ENCODE measurements around the gene AP3S1.

AP3S1 gene

DNA sequence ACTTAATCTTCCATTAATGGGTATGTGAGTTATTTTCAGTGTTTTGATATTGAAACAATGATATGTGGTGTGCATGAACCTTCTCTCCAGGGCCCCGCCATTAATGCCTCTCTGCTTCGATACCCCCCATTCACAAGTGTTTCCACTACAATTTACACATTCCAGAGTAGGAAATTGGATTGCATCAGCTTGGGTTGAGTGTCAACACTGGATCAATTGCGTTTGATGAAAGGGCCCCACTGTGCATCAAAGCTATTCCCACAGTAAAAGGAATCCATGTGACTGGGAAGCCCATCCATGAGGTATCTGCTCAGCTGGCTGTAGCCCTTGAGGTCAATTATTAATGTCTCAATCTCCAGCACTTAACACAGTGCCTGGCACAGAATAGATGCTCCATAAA lies 102.8 kb downstream of the AP3S1 start:
- no peak for DNase-seq

DNA sequence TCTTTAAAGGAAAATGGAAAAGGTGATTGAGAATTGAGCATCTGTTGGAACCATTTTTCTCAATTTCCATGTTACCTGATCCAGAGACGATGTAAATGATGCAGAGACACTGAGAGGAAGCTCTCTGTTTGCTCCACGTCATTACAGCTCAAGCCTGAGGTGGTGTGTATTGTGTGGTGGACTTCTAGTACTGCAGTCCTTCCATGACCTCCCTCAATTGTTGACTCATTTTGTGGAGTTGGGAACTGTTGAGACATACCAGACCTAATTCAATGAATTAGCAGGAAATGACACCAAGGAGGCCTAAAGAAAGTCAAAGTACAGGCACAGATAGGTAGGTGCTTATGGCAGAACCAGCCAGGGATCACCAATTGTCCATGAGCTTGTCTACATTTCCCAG lies 104.9 kb downstream of the AP3S1 start:
- no peak for DNase-seq

GRCh38 chr5:115947260-115947659 lies 105.5 kb downstream of the AP3S1 start:
- no peak for DNase-seq

- DNase-seq, result no peak
Observed at GRCh38 chr5:115948091-115948534, 106.4 kb downstream of the AP3S1 start.

DNA sequence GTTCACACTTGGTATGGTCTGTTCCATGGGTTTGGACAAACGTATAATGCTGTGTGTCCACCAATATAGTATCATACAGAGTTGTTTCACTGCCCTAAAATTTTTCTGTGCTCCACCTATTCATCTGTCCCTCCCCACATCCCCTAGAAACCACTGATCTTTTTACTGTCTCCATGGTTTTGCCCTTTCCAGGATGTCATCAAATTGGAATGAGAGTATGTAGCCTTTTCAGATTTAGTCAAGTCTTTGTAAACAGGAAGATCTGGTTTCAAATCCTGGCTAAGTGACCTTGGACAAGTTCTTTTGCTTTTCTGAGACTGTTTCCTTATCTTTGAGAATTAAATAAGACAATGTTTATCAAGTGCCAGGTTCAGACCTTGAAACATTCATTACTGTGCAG lies 107.4 kb downstream of the AP3S1 start:
- no peak for DNase-seq

- no peak for DNase-seq
Observed at GRCh38 chr5:115952588-115952987, 110.9 kb downstream of the AP3S1 start.

- no peak for DNase-seq
Observed at GRCh38 chr5:115954144-115954543, 112.4 kb downstream of the AP3S1 start.

DNA sequence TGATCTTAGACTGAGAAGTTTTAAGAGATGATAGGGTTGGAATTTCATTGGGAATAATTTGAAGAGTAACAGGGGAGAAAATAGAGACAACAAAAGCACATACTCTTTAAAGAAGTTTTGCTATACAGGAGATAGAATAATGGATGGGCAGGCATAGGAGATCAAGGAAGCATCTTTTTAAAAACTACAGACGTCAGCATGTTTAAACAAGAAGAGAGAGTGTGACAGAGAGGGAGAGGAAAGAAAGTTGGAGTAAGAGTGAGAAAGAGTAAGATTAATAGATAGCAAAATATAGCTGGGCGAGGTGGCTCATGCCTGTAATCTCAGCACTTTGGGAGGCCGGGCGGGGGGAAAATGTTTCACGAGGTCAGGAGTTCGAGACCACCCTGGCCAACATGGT lies 115.2 kb downstream of the AP3S1 start:
- DNase-seq, result no peak

DNA sequence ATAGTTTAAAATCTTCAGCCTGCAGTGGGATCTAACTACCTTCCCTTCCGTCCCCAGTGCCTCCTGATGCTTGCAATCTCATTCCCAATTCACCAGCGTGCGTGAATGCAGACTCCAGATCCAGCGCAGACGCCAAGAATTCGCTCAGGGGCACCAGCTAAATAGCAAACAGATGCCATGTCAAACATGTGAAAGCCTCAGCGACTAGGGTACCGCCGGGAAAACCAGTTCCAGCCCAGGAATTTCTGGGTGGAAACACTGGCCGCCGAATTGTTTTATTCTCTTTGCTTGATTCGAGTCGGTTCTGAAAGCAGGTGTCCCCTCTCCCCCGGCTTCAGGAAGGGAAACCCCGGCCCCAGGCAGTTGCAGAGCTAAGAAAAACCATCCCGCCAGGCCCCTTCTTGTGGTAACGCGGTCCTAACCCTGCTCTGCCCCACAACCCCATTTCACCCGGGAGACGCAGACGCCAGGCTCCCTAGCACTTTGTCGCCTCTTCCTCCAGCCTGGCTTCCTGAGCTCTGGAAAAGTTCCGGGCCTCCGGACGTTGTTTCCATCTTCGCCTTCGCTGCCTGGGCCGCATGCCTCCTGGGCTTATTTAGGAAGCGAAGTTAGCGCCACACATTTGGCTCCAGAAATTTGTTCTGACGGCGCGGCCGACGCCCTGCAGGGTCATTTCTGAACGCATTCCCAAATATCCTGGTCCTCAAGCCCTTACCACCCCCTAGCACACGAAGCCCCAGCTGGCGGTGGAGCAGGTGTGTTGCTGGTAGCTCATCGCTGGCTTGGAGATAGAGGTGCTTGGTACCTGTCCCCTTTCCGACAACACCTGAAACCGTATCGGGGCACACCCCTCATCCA lies 119.9 kb downstream of the AP3S1 start:
- no peak for DNase-seq

DNA sequence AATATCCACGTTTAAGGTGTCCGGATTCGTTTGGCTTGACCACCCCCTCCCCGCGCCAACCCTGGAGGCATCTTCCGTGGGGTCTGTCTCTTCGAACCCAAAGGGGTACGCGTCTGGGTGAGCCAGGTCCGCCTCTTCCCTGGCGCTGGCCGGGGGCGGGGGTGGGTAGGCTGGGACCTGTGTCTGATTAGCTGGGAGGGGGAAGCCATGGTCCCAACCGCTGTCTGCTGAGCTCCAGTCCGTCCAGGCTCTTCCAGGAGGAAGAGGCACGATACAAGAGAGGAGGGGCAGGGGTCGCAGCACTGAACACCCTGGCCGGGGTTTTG lies 120.5 kb downstream of the AP3S1 start, which contains the start of gene LVRN:
TSS of gene LVRN (plus strand) at position 237 of the 326 bp plus-strand sequence. CDS start 143 bp downstream, outside the sequence.
- DNase-seq, result no peak

GRCh38 chr5:115962565-115963402 lies 121.0 kb downstream of the AP3S1 start:
- no peak for DNase-seq

- no peak for DNase-seq
Observed at GRCh38 chr5:115963566-115963965, 121.8 kb downstream of the AP3S1 start.

Data from NCI-H774 (cell line).